Thyroid gland (tissue), 4 donors: ENCODE results near the gene HOXB9.

Source experiments
- POLR2A ChIP-seq, 2 donors: fragments of 450-650 bp; IDR thresholded peaks; one replicate each; pipeline ENCODE4 v1.6.1; 2017; ENCODE audit warnings: antibody characterized with exemption in 2 of 2, mild to moderate bottlenecking in 2 of 2, moderate library complexity in 1 of 2
- TF ChIP-seq, protein P1 (sequence below), 6 experiments: fragments of 200-600 bp in 3 of 6; fragments of 450-650 bp in 3 of 6; sonication (generic) in 3 of 6; IDR thresholded peaks; one replicate each; pipeline ENCODE4 v1.5.1; 2016 to 2019; ENCODE audit warnings: antibody characterized with exemption in 6 of 6, mild to moderate bottlenecking in 2 of 6, inconsistent platforms in 1 of 6, moderate library complexity in 1 of 6

DNA sequence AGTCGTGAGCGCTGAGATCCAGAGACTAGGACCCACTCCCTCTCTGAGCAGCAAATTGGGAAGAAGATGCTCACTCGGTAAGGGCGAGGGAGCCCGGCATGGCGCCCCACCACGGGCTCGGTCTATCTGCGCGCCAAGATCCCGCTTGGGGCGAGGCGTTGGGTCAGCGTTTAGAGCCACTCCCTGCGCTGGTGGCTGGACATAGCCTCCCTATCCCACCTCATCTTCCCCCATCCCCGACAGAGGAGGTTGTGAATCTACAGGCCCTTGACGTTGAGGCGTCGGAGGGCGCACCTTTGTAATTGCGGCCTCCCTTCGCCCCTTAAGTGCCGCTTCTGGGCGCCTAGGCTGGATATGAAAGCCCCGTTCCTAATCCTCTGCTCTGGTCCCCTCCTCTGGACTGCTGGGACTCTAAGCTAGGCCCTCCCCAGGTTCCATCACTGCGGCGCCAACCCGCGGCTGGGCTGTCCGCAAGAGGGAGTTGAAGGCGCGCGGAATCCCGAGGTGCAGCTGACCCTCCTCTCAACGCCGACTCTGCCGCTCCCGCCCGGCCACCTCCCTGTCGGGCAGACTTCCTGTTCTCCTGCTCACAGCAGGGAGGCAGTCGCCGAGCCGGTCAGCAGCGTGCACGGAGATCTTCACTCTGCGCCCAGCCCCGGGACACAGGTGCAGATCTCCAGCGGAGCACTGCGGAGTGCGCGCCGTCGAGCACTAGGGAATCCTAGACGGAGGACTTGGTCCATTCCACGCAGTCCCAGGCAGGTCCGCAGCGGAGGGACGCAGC lies 16.1 kb upstream of the HOXB9 start:
- TF ChIP-seq, protein P1, sequence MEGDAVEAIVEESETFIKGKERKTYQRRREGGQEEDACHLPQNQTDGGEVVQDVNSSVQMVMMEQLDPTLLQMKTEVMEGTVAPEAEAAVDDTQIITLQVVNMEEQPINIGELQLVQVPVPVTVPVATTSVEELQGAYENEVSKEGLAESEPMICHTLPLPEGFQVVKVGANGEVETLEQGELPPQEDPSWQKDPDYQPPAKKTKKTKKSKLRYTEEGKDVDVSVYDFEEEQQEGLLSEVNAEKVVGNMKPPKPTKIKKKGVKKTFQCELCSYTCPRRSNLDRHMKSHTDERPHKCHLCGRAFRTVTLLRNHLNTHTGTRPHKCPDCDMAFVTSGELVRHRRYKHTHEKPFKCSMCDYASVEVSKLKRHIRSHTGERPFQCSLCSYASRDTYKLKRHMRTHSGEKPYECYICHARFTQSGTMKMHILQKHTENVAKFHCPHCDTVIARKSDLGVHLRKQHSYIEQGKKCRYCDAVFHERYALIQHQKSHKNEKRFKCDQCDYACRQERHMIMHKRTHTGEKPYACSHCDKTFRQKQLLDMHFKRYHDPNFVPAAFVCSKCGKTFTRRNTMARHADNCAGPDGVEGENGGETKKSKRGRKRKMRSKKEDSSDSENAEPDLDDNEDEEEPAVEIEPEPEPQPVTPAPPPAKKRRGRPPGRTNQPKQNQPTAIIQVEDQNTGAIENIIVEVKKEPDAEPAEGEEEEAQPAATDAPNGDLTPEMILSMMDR (IDR thresholded peaks at IDR 0.05), result no peak
- no peak for TF ChIP-seq POLR2A (IDR thresholded peaks at IDR 0.05)
